ENCODE results near the gene CCDC174.

Gene CCDC174

GRCh38 chr3:14625443-14625842, 26.1 kb upstream of the CCDC174 start:
- TF ChIP-seq, protein P1, sequence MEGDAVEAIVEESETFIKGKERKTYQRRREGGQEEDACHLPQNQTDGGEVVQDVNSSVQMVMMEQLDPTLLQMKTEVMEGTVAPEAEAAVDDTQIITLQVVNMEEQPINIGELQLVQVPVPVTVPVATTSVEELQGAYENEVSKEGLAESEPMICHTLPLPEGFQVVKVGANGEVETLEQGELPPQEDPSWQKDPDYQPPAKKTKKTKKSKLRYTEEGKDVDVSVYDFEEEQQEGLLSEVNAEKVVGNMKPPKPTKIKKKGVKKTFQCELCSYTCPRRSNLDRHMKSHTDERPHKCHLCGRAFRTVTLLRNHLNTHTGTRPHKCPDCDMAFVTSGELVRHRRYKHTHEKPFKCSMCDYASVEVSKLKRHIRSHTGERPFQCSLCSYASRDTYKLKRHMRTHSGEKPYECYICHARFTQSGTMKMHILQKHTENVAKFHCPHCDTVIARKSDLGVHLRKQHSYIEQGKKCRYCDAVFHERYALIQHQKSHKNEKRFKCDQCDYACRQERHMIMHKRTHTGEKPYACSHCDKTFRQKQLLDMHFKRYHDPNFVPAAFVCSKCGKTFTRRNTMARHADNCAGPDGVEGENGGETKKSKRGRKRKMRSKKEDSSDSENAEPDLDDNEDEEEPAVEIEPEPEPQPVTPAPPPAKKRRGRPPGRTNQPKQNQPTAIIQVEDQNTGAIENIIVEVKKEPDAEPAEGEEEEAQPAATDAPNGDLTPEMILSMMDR (IDR thresholded peaks at IDR 0.05; ENCODE audit: low read depth, low read length): no peak
- DNase-seq (ENCODE audit: low read depth in 2 of 2): no peak
- no peak overlapping the region for H3K4me3 ChIP-seq (replicated peaks in 1 of 2; ENCODE audit: low read depth in 2 of 2, low read length in 2 of 2)

DNA sequence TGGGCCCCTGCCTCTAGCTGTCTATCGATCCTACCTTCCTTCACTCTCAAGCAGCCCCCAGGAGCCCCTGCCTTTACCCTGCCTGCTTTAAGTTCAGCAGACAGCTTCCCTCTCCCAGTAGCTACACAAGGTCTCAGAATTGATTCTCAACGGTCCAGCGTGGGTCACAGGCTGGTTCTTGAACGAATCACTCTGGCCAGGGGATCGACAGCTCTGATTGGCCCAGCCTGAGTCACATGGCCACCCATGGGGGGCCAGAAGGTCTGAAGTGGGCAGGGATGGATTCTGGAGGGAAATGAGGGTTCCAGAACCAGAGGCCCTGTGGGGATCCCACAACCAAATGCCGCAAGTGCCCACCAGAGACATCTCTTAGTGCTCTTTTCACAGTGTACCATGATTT, 23.7 kb upstream of the CCDC174 start:
- DNase-seq (ENCODE audit: low read depth in 2 of 2): no peak
- no peak overlapping the region for H3K4me3 ChIP-seq (replicated peaks in 1 of 2; ENCODE audit: low read depth in 2 of 2, low read length in 2 of 2)
- TF ChIP-seq, protein P1 (IDR thresholded peaks at IDR 0.05; ENCODE audit: low read depth, low read length): no peak

GRCh38 chr3:14628406-14628805, 23.2 kb upstream of the CCDC174 start:
- TF ChIP-seq, protein P1 (IDR thresholded peaks at IDR 0.05; ENCODE audit: low read depth, low read length): no peak
- no peak overlapping the region for H3K4me3 ChIP-seq (replicated peaks in 1 of 2; ENCODE audit: low read depth in 2 of 2, low read length in 2 of 2)

GRCh38 chr3:14630404-14631100, 21.0 kb upstream of the CCDC174 start:
- H3K4me3 ChIP-seq (replicated peaks in 1 of 2; ENCODE audit: low read depth in 2 of 2, low read length in 2 of 2): no peak overlapping the region
- TF ChIP-seq, protein P1 (IDR thresholded peaks at IDR 0.05; ENCODE audit: low read depth, low read length): no peak
- DNase-seq (ENCODE audit: low read depth in 2 of 2): no peak

More at GRCh38 chr3:14628406-14628805, 23.2 kb upstream of the CCDC174 start:
- no peak for DNase-seq (ENCODE audit: low read depth in 2 of 2)

DNA sequence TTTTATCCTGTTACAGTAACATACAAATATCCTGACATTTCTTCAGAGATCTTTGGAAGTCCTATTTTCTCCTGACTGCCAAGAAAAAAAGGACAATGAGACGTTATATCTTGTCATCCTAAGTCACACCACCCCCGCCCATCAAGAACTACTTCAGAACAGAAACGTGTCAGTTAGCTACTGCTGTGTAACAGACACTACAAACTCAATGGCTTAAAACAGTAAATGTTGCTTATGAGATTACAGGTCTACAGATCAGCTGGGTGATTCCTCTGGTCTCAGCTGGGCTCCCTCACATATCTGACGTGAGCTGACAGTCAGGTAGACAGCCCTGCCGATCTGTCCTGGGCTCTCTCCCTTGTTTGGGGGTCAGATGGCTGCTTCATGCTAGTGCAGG, 20.5 kb upstream of the CCDC174 start:
- TF ChIP-seq, protein P1 (IDR thresholded peaks at IDR 0.05; ENCODE audit: low read depth, low read length): no peak
- no peak overlapping the region for H3K4me3 ChIP-seq (replicated peaks in 1 of 2; ENCODE audit: low read depth in 2 of 2, low read length in 2 of 2)
- no peak for DNase-seq (ENCODE audit: low read depth in 2 of 2)

DNA sequence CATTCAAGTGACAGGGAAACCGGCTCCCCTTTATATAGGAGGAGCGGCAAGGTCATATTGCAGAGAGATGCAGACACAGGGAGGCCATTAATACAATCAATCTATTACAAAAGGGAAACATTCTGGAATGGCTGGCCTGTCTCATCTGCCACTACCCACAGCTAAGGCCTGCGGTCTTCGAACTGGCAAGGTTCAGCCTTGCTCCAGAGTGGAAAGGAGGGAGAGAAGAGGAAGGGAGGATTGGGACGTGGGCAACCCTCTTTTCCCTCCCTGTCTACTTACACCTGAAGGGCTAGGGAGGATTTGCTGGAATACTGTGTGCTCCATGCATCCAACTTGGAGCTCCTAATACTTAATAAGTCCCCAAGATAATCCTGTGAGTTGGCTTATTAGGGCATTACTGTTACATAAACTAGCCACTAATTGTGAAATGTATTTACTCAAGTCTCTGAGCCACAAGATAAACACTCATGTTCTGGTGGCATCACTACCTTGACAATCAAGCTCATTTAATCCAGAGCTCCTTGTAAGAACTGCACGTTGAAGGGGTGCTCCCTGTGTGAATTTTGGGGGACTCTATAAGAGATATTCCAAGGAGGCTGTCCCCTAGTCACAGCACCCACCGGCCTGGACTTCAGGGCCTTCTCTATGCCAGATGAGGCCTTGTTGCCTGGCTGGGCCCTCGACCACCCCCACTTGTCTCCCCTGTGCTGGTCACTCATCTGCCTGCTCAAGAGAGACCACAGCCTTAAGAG, 19.7 kb upstream of the CCDC174 start:
- TF ChIP-seq, protein P1 (IDR thresholded peaks at IDR 0.05; ENCODE audit: low read depth, low read length): no peak
- no peak for DNase-seq (ENCODE audit: low read depth in 2 of 2)
- H3K4me3 ChIP-seq (replicated peaks in 1 of 2; ENCODE audit: low read depth in 2 of 2, low read length in 2 of 2): no peak overlapping the region
